ENCODE data around the gene PIK3CG.

The PIK3CG gene

DNA sequence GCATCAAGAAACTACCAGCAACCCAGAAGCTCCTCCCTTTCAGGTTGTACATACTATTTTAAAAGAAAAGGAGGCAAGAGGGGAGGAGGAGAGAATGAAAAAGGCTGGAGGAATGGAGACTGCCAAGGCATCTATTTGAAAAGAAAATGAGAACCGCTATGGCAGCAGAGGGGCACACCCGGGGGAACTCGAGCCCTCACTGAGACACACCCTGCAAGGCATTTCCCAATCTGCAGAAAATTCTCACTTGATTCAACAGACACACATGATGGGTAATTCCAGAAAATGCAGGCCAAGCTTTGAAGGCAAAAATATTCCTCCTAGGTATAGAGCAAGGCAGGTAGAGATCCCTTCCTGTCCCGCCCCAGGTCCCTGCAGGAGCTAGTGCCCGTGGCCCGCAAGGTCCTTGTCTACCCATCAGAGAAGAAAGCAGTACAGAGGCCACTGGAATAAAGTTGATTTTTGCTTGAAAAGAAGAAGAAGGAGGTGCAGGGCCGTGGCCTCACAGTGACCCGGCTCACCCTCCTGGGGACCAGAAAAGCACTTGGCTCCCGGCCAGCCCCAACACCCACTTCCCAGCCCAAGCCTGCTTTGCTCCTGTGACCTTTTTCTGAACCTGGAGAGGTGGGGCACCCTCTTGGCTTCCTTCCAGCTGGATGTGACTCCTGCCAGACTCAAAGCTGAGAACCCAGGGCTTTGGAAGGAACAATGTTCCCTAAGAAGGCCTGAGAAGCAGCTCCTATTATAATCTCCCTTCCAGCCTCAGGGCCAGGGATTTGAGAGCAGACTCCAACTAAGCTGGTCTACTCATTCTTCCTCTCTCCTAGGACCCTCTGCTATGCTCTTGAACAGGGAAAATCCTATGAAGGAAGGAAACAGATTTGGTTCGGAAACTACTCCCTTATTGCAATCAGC, 6.2 kb upstream of the PIK3CG start:
- no peak for DNase-seq

DNA sequence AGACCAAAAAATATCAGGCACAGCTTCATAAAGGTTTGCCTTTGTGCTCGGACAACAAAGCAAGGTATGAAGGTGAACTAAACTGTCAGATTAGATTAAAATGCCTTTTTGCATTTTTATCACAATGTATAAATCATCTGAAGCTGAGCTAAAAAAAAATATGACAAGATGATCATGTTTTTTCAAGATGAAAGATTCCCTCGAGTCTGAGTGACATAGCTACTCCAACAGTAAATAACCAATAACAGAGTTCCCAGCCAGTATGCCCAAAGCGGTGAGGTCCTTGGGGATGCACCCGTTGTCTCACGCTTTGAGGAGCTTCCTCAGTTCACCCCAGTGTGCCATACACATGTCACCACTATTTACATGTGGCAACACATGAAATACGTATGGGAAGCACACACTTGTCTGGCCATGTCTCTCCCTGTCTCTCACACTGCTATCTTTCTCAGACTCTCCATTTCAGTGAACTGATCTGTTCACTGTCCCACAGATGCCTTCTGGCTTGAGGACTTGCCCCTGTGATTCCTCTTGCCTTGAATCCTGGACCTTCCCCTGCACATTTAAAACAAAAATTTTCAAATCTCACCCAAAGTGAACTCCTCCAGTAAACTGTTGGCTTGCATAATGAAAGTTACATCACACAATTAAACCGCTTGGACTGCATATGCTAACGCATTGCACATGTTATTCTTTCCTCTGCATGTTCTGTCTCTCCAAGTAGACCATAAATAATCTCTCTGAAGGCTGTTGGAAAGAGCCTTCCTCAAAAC, 2.6 kb upstream of the PIK3CG start:
- no peak for DNase-seq

DNA sequence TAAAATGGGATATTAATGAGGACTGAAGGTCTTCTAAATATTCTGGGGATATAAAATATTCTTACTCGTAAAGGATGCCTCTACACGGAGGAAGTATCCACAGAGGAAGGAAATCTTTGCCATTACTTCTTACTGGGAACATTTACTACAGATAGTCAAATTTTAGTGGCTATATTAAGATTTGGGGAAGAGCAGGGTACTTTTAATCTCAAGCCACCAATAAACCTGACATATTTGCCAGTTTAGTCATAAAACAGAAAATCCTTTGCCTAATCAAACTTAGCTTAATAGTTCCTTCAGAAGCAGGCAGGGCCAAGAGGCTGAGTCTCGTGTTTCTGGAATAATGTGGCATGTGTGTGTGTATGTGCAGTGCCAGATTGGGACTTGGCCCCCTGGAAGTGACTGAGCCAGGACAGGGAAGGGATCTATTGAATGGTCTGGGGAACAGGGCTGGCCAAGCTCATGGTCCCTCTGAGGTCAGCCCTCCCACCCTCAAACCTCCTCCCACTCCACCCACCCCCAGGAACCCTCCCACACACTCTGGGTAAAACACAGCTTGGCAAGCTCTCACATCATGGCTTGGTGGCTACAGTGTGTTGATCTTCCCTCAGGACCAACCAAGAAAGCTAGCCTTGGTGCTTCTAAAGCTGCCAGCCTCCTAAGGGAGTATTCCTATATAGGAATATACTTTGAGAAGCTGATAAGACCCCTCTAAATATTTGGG, 1.6 kb upstream of the PIK3CG start:
- no peak for DNase-seq

DNA sequence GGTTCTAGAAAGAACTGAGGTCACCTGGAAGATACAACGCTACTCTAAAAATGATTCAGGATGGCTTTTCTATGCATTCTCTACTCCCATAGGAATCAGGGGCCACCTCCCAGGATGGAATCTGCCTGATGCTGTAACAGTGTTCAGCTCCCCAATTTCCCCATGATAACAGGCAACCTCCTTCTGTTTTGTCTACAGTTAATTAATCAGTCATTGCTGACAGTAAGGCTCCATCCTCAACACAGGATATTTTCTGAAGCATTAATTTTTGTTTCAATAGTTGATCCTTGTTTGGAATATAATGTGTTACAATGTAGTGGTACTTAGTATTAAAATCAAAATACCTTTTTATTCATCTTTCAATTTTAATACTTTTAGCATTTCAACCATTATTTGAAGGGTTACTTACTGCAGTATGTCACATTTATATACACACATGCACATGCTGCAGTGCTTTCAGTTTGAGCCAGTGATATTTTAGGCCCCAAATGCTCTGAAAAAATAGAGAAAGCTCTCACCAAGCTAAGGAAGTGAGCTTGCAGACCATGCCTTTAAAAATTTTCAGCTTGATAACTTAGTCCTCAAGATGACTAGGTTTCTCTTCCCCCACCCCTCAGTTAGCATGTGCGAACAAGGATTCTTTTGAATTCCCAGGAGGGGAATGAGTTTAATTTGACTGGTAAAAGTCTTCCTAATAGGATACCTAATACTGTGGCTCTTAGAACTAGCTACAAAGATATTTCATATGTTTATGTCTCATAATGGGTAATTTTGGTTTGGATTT, 592 bp upstream of the PIK3CG start:
- DNase-seq, result no peak

DNA sequence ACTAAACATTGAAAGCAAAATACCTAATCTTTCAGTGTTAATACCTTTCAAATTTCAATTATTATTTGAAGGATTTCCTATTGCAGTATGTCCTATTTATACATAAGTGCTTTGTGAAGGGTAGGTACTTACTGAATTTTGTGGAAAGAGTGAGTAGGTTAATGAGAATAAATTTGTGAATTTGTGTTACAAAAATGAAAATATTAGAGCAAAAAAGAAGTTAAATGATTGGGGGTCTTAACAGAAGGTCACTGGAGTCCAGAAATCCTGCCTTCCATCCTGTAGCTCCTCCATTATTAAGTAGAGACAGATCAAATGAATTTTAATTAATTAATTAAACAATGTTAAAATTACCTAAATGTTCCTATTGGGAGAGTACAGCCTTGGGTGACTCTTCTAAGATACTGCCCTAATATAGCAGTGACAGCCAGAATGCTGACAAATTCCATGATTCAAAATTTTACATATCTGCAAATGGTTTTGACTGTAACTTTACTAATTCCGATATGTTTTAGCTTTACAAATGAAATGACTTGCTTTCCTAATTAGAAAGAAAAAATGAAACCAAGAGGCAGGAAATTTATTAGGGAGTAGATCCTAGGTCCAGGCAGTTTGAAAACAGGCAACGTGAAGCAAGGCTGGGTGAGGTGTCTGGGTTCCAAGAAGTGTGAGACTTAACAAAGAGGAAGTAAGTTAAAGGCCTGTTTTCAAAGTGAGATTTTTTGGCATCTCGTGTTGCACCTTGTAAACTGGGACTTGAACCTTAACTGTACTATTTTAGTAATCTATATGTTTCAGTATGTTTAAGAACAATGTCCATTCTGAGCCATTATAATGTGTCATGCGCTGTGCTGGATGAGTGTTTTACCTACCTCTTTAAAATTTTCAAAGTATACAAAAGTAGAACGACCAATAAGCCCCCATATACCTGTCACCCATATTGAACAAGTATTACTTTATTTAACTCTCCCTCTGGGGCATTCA, 1.5 kb downstream of the PIK3CG start:
- DNase-seq, result no peak

DNA sequence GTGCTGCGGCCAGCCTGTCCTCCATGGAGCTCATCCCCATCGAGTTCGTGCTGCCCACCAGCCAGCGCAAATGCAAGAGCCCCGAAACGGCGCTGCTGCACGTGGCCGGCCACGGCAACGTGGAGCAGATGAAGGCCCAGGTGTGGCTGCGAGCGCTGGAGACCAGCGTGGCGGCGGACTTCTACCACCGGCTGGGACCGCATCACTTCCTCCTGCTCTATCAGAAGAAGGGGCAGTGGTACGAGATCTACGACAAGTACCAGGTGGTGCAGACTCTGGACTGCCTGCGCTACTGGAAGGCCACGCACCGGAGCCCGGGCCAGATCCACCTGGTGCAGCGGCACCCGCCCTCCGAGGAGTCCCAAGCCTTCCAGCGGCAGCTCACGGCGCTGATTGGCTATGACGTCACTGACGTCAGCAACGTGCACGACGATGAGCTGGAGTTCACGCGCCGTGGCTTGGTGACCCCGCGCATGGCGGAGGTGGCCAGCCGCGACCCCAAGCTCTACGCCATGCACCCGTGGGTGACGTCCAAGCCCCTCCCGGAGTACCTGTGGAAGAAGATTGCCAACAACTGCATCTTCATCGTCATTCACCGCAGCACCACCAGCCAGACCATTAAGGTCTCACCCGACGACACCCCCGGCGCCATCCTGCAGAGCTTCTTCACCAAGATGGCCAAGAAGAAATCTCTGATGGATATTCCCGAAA, 2.7 kb downstream of the PIK3CG start:
- no peak for DNase-seq

DNA sequence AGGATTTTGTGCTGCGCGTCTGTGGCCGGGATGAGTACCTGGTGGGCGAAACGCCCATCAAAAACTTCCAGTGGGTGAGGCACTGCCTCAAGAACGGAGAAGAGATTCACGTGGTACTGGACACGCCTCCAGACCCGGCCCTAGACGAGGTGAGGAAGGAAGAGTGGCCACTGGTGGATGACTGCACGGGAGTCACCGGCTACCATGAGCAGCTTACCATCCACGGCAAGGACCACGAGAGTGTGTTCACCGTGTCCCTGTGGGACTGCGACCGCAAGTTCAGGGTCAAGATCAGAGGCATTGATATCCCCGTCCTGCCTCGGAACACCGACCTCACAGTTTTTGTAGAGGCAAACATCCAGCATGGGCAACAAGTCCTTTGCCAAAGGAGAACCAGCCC, 3.3 kb downstream of the PIK3CG start:
- DNase-seq, result no peak

DNA sequence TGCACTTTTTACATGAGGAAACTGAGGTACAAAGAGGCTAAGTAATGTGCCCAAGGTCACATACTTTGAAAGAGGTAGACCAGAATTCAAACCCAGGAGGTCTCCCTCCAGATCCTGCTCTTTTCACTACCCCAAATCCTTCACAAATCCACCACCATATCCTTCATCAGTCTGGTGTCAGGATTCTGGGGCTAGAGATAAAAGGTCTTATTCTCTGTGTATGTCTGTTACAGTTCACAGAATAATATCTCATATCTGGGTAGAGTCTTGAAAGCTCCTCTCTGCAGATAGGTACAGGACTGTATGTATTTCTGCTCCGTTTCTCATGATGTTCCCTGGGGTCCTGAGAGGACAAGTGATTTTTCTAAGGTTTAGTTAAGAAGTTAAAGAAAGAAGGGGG, 4.9 kb downstream of the PIK3CG start:
- DNase-seq, result no peak

DNA sequence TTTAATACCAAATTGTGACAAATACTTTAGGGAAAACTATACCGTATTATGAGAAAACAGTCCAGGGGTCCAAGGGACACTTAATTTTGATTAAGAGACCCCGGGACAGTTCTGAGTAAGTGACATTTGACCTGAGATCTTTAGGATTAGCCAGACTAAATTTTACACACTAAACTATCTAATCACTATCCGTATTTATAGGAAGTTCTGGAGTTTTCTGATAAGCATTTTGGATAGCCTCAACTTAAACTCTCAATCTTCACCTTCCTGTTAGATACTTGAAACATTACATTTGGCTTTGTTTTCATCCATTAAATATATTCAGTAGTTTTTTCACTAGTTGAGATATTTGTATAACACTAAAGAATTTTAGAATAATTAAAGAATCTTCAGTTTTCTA, 5.4 kb downstream of the PIK3CG start:
- DNase-seq, result no peak

DNA sequence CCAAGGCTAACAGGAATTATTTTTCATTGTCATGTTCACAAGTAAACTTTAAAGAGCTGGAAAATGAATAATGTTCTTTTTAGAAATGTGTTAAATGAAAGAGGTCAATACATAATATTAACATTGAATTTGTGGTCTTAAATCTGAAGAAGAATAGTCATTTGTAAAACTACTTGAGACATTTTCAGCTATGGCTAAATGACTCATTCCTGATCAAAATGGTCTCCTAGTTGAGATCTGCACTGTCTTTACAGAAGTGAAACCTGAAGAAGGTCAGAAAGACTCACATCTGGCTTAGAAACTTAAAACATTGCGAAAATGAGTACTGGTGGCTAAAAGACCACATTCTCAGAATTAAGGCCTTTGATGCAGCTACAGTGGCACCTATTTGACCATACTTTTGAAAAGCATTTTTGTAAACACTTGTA, 5.9 kb downstream of the PIK3CG start:
- no peak for DNase-seq

DNA sequence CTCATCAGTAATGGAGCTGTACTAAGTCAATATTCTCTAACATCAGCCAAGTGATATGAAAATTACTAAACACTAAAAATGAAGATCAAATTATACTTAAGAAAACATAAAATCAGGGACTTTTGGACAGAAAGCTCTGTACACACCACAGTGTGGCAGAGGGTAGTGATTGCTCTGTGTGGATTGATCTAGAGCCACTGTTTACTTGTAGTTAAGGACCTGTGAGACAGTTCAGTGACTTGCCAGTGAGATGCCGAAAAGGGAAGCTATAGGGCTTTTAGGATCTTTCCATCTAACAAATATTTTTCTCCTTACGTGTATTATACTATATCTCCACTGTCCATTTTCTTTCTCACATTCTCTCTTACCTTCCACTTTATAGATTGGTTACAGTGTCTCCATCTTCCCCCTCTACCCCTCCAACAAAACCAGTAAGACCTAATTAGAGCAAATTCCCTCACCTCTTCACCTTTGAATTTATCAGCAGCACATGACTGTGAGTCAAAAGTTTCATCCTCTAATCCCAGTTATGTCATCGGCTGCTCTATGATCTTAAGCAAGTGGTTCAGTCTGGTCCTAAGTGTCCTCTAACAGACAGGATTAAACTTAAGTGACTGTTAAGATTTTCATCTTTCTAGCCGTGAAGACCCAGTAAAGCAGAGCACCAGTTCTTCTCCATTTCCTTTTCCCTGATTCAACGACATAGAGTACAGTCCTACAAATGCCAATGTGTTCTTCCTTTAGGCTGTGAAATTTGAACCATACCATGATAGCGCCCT, 6.9 kb downstream of the PIK3CG start:
- no peak for DNase-seq

DNA sequence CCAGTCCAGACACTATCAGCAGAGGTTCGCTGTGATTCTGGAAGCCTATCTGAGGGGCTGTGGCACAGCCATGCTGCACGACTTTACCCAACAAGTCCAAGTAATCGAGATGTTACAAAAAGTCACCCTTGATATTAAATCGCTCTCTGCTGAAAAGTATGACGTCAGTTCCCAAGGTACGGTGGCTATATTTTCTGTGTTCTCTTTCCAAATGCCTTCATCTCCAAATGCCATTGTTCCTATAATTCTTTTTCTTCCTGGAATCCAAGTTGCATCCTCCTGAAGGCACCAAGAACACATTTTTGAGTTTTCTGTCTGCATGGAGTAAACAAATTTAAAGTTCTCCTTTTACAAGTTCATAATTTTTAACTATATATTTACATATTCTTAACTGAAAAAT, 7.7 kb downstream of the PIK3CG start:
- DNase-seq, result no peak

DNA sequence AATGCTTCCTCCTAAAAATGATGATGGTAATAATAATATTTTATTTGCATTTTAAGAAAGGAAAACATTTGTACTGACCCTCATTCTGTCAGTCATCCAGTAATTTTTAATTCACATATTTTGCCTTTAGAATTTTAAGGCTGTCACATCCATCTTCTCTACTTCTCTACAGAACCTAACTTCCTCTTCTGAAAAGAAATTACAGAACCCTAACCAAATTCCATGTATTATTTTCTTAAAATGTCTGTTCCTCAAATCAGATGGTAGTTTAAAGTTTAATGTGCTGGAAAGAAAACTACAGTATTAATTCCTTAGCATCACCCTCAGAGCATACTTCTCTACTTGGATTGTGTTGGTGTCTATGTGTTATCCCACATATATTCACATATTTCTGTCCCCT, 9.0 kb downstream of the PIK3CG start:
- DNase-seq, result no peak

DNA sequence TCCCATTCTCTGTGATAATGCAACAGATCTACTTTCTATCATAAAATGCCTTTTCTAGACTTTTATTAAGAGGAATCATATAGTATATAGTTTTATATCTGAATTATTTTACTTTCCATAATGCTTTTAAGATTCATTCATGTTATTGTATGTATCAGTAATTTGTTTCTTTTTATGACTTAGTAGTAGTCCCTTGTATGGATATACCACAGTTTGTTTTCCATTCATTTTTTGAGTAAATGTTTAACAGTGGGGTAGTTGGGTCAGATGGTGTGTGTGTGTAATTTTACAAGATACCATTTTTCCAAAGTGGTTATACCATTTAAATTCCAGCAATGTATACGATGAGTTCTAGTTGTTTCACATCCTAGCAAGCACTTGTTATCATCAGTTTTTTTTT, 10.4 kb downstream of the PIK3CG start:
- DNase-seq, result no peak

DNA sequence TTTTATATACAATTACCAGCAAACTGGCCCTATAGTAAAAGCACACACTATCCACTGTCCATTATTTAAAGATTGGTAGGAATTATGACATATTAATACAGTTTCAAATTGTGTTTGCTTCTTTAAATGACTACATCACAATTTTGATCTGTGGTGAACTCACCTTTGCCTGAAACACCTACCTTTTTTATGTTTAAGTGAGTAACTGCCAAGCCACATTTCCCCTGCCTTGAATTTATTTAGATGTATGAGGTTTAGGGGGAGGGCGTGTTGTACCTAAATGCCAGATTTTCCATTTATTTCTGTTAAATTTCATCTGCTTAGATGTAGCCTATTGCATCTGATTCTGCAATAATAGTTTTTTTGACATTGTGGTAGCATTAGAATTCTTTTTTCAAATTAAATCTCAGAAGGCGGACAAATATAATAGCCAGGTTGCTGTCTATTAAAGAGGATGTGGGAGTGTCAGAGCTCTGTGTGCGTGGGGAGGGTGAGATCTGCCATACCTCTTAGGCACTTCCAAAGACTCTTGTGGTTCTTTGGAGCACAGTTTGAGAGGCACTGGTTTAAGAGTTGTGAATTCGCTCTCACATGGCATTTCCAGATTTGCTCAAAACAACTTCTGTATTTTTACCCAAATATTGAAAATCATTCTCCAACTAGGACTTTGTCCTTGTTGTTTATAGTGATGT, 13.8 kb downstream of the PIK3CG start:
- no peak for DNase-seq

DNA sequence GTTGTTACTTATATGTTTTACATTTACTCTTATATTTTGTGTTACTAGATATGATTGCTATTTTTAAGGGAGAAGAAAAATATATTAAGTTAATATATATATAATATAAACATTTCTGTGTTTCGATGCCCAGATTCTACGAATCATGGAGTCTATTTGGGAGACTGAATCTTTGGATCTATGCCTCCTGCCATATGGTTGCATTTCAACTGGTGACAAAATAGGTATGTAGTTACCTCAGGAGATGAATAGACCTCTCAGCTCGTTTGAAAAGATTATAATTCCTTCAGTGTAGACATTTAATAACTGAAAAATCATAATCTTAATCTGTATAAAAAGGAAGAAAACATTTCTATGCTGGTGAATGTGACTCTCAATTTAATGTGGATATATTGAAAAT, 16.9 kb downstream of the PIK3CG start:
- no peak for DNase-seq

DNA sequence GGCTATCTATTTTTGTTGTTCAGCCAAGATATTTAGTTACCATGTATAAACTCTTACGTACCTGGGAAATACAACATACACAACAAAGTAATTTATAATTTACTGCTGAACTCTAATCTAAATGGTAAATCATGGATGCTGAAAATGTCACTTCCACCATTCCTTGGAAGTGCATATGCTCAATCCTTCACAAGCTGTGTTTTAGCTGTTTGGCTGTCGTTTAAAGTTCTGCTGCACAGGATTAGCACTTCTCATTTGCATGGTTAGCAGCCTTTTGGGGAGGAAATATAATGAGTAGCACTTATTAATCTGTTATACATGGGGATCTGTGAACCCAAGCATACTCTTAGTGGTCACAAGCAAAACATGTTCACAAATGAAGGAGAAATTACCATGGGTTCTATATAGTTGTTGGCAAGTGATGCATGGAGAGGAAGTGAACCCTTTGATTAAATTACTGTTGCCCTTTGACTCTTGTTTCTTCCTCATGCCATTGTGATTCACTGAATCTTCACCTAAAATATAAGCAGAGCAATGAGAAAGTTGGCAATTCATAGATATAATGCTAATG, 18.5 kb downstream of the PIK3CG start:
- DNase-seq, result no peak

DNA sequence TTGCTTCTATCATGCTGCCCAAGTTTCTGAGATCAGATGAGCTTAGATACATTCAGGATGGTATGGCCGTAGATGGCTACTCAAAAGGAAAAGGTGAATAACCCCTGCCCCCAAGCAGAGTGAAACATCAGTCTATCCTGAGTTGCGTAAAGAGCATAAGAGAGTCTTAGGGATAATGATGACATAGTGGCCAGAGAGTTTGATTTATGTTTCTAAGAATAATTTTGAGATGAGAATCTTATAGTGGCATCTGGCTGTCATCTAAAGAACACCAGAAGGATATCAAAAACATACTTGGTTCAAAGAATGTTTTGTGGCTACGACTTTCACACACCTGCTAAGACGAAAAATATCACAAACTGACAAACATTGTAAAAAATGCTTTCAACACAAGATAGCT, 20.6 kb downstream of the PIK3CG start:
- no peak for DNase-seq

DNA sequence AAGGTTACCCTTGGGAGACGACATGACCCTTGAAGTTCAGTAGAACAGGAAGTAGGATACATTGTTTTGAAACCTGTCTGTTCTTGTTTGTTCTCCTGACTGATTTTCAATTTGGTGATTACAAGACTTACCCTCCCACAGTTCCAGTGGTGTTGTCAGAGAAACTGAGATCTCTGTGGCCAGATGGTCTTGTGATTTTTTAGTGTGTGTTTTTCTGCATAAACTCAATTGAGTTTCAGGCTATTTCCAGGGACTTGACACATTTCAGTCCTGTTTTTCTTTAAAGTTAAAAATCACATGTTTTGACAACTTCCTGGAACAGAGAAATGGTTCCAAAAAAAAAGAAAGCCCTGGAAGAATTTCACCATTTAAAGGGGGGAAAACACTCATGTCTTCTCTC, 22.3 kb downstream of the PIK3CG start:
- no peak for DNase-seq
